Measurements from ENCODE around the gene DPP3. TPM values are rescaled to one million over a fixed set of nuclear protein-coding genes. Genes with fewer than 3 reads are reported as not detected.
"Not testable (repeated sequence)": the region's sequence is repeated elsewhere in the genome, so short reads cannot be mapped to it uniquely, and the experiment has no call there.

Gene DPP3
- total RNA-seq, 1 donor from 2014 or later: 60.0 TPM

DNA sequence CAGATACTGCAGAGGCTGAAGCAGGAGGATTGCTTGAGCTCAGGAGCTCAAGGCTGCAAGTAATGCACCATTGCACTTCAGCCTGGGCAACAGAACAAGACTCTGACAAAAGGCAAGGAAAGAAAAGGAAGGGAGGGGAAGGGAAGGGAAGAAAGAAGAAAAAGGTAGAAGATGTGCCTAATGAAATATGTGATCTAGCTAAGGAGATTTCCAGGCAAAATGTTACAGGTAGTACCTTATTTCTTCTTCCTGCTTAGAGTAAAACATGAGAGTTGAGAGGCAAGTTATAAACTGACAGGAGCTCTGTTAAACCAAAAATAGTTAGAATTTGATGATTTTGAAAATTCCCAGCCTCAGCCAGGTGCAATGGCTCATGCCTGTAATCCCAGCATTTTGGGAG, 18.2 kb upstream of the DPP3 start:
- no peak overlapping the region for H3K9ac ChIP-seq (ENCODE audit: low read length)
- Mint-ChIP-seq H3K9me3 (ENCODE audit: unreplicated experiment) (peaks cover 2% of the 10 kb centered on the region), H3K4me1 (ENCODE audit: low read depth, unreplicated experiment) (peaks cover 3% of the 10 kb centered on the region), H3K27ac (ENCODE audit: unreplicated experiment) (no peak overlapping the region), H3K4me3 (ENCODE audit: unreplicated experiment) (no peak overlapping the region), H3K27me3 (ENCODE audit: low read depth, unreplicated experiment) (peaks cover 9% of the 10 kb centered on the region), H3K36me3 (ENCODE audit: low read depth, unreplicated experiment) (peaks cover 5% of the 10 kb centered on the region)
- FAIRE-seq (no peak), DNase-seq (ENCODE audit: low read depth) (no peak)
- no peaks in the 10 kb centered on the region for H4K20me1 ChIP-seq (ENCODE audit: insufficient read depth, low read length)
- H2AFZ ChIP-seq (ENCODE audit: low read depth, low read length): no peak overlapping the region
- peaks cover 4% of the 10 kb centered on the region for H3K4me1 ChIP-seq (ENCODE audit: insufficient read depth, low read length)
- no peak for TF ChIP-seq EZH2 (IDR thresholded peaks at IDR 0.05; ENCODE audit: insufficient read depth, low read length)
- TF ChIP-seq, protein P1, sequence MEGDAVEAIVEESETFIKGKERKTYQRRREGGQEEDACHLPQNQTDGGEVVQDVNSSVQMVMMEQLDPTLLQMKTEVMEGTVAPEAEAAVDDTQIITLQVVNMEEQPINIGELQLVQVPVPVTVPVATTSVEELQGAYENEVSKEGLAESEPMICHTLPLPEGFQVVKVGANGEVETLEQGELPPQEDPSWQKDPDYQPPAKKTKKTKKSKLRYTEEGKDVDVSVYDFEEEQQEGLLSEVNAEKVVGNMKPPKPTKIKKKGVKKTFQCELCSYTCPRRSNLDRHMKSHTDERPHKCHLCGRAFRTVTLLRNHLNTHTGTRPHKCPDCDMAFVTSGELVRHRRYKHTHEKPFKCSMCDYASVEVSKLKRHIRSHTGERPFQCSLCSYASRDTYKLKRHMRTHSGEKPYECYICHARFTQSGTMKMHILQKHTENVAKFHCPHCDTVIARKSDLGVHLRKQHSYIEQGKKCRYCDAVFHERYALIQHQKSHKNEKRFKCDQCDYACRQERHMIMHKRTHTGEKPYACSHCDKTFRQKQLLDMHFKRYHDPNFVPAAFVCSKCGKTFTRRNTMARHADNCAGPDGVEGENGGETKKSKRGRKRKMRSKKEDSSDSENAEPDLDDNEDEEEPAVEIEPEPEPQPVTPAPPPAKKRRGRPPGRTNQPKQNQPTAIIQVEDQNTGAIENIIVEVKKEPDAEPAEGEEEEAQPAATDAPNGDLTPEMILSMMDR (IDR thresholded peaks at IDR 0.05; ENCODE audit: insufficient read depth, low read depth, low read length): no peak
- H3K27me3 ChIP-seq (ENCODE audit: insufficient read depth, low read length): no peaks in the 10 kb centered on the region
- no peak overlapping the region for H3K27ac ChIP-seq (ENCODE audit: low read depth, low read length)
- no peak overlapping the region for H3K4me2 ChIP-seq (ENCODE audit: low read length)
- no peaks in the 10 kb centered on the region for H3K36me3 ChIP-seq (ENCODE audit: insufficient read depth, low read length)
- no peaks in the 10 kb centered on the region for H3K79me2 ChIP-seq (ENCODE audit: insufficient read depth, low read length)
- H3K9me3 ChIP-seq (ENCODE audit: insufficient read depth, low read depth, low read length): no peaks in the 10 kb centered on the region
- no peak overlapping the region for H3K4me3 ChIP-seq (ENCODE audit: insufficient read depth, low read depth, low read length)

GRCh38 chr11:66462911-66463310, 17.3 kb upstream of the DPP3 start:
- H3K9me3 Mint-ChIP-seq (ENCODE audit: unreplicated experiment): peaks cover 2% of the 10 kb centered on the region
- DNase-seq (ENCODE audit: low read depth): no peak
- peaks cover 9% of the 10 kb centered on the region for H3K27me3 Mint-ChIP-seq (ENCODE audit: low read depth, unreplicated experiment)
- H3K27me3 ChIP-seq (ENCODE audit: insufficient read depth, low read length): no peaks in the 10 kb centered on the region
- no peaks in the 10 kb centered on the region for H3K9me3 ChIP-seq (ENCODE audit: insufficient read depth, low read depth, low read length)
- no peak for FAIRE-seq
- H4K20me1 ChIP-seq (ENCODE audit: insufficient read depth, low read length): peaks cover 5% of the 10 kb centered on the region
- no peak overlapping the region for H3K4me3 Mint-ChIP-seq (ENCODE audit: unreplicated experiment)
- peaks cover 10% of the 10 kb centered on the region for H3K4me1 ChIP-seq (ENCODE audit: insufficient read depth, low read length)
- no peak overlapping the region for H3K27ac ChIP-seq (ENCODE audit: low read depth, low read length)
- H3K9ac ChIP-seq (ENCODE audit: low read length): no peak overlapping the region
- H3K4me3 ChIP-seq (ENCODE audit: insufficient read depth, low read depth, low read length): no peak overlapping the region
- H3K36me3 ChIP-seq (ENCODE audit: insufficient read depth, low read length): no peaks in the 10 kb centered on the region
- peaks cover 3% of the 10 kb centered on the region for H3K4me1 Mint-ChIP-seq (ENCODE audit: low read depth, unreplicated experiment)
- H3K36me3 Mint-ChIP-seq (ENCODE audit: low read depth, unreplicated experiment): peaks cover 5% of the 10 kb centered on the region
- no peak overlapping the region for H2AFZ ChIP-seq (ENCODE audit: low read depth, low read length)
- H3K79me2 ChIP-seq (ENCODE audit: insufficient read depth, low read length): no peaks in the 10 kb centered on the region
- H3K27ac Mint-ChIP-seq (ENCODE audit: unreplicated experiment): peak overlapping the region; percentile 19
- TF ChIP-seq EZH2 (IDR thresholded peaks at IDR 0.05; ENCODE audit: insufficient read depth, low read length): no peak
- TF ChIP-seq, protein P1 (IDR thresholded peaks at IDR 0.05; ENCODE audit: insufficient read depth, low read depth, low read length): no peak
- no peak overlapping the region for H3K4me2 ChIP-seq (ENCODE audit: low read length)

DNA sequence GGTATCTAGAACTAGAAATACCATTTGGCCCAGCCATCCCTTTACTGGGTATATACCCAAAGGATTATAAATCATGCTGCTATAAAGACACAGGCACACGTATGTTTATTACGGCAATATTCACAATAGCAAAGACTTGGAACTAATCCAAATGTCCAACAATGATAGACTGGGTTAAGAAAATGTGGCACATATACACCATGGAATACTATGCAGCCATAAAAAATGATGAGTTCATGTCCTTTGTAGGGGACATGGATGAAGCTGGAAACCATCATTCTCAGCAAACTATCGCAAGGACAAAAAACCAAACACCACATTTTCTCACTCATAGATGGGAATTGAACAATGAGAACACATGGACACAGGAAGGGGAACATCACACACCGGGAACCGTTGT, 16.1 kb upstream of the DPP3 start:
- not testable (repeated sequence) for H3K9me3 Mint-ChIP-seq (ENCODE audit: unreplicated experiment); H3K27me3 Mint-ChIP-seq (ENCODE audit: low read depth, unreplicated experiment); H3K36me3 Mint-ChIP-seq (ENCODE audit: low read depth, unreplicated experiment); H3K4me1 Mint-ChIP-seq (ENCODE audit: low read depth, unreplicated experiment); H2AFZ ChIP-seq (ENCODE audit: low read depth, low read length); H4K20me1 ChIP-seq (ENCODE audit: insufficient read depth, low read length); H3K4me3 ChIP-seq (ENCODE audit: insufficient read depth, low read depth, low read length); H3K4me1 ChIP-seq (ENCODE audit: insufficient read depth, low read length); H3K27ac ChIP-seq (ENCODE audit: low read depth, low read length); H3K27me3 ChIP-seq (ENCODE audit: insufficient read depth, low read length); H3K9ac ChIP-seq (ENCODE audit: low read length); DNase-seq (ENCODE audit: low read depth); H3K4me3 Mint-ChIP-seq (ENCODE audit: unreplicated experiment); H3K27ac Mint-ChIP-seq (ENCODE audit: unreplicated experiment); H3K9me3 ChIP-seq (ENCODE audit: insufficient read depth, low read depth, low read length); H3K79me2 ChIP-seq (ENCODE audit: insufficient read depth, low read length); H3K4me2 ChIP-seq (ENCODE audit: low read length); H3K36me3 ChIP-seq (ENCODE audit: insufficient read depth, low read length); FAIRE-seq
